HepG2 (cell line): Measurements from ENCODE around the gene UBL5. TPM values are rescaled to one million over a fixed set of nuclear protein-coding genes. Genes with fewer than 3 reads are reported as not detected.

Source experiments
- FOXO4 ChIP-seq: sonication (generic); formaldehyde crosslinking; conservative IDR thresholded peaks from 2 replicates; pipeline ENCODE4 v1.8.1; 2023; ENCODE audit warnings: missing genetic modification reagents
- GABPA ChIP-seq, 2 experiments: IDR thresholded peaks; 2 replicates each; pipeline ENCODE4 v1.6.1; 2011 to 2016; ENCODE audit warnings: low read depth in 2 of 2, low read length in 1 of 2, missing biosample characterization in 1 of 2, missing genetic modification characterization in 1 of 2
- HNRNPL ChIP-seq: fragments of 200-400 bp; formaldehyde crosslinking; IDR thresholded peaks from 2 replicates; pipeline ENCODE4 v1.6.1; 2017; ENCODE audit warnings: mild to moderate bottlenecking, low read depth, low read length
- KLF16 ChIP-seq, 2 experiments: sonication (generic) in 1 of 2; formaldehyde crosslinking in 1 of 2; IDR thresholded peaks; 2 replicates each; pipeline versions ENCODE4 v1.6.1 to v1.8.0; 2016 to 2023; ENCODE audit warnings: missing genetic modification reagents in 2 of 2, missing compliant biosample characterization in 1 of 2
- MBNL3 ChIP-seq: fragments of 250-450 bp; sonication (Bioruptor Pico); conservative IDR thresholded peaks from 2 replicates; pipeline ENCODE4 v1.8.0; 2022; ENCODE audit warnings: mild to moderate bottlenecking, inconsistent platforms
- NAIF1 ChIP-seq: sonication (generic); formaldehyde crosslinking; IDR thresholded peaks from 2 replicates; pipeline ENCODE4 v1.5.0; 2020; ENCODE audit warnings: mild to moderate bottlenecking, missing genetic modification reagents, borderline replicate concordance
- NFE2L2 ChIP-seq: fragments of 150-350 bp; IDR thresholded peaks from 2 replicates; pipeline ENCODE4 v1.6.1; 2014; ENCODE audit warnings: low read length
- YEATS2 ChIP-seq: sonication (generic); formaldehyde crosslinking; IDR thresholded peaks from 2 replicates; pipeline ENCODE4 v1.4.0; 2020; ENCODE audit warnings: missing genetic modification reagents, borderline replicate concordance
- ZBTB14 ChIP-seq: sonication (generic); formaldehyde crosslinking; IDR thresholded peaks from 2 replicates; pipeline ENCODE4 v1.4.0; 2020; ENCODE audit warnings: missing genetic modification reagents
- ZKSCAN8 ChIP-seq: IDR thresholded peaks from 2 replicates; pipeline ENCODE4 v1.6.1; 2016; ENCODE audit warnings: borderline replicate concordance, missing genetic modification reagents, missing compliant biosample characterization
- ZNF407 ChIP-seq: sonication (generic); formaldehyde crosslinking; IDR thresholded peaks from one replicate; pipeline ENCODE4 v1.5.1; 2020; ENCODE audit warnings: mild to moderate bottlenecking, missing genetic modification reagents; ENCODE audit errors: not compliant biosample characterization
- ZNF570 ChIP-seq: sonication (generic); formaldehyde crosslinking; IDR thresholded peaks from 2 replicates; pipeline ENCODE4 v1.4.0; 2020; ENCODE audit warnings: mild to moderate bottlenecking, missing genetic modification reagents, borderline replicate concordance
- ZNF777 ChIP-seq: sonication (generic); formaldehyde crosslinking; IDR thresholded peaks from 2 replicates; pipeline ENCODE4 v1.4.0; 2020; ENCODE audit warnings: missing genetic modification reagents
- polyA plus RNA-seq, 8 experiments: library from polyadenylated mRNA; depleted of rRNA in 3 of 8; stranded (reverse) in 7 of 8; unstranded in 1 of 8; fragments of >200 nt; fragmentation: Illumina TruSeq in 4 of 8; extraction: Trizol in 4 of 8; gene quantifications; 2 replicates each; pipeline versions ENCODE4 v1.2.1 to v1.2.3, GENCODE V29; 2011 to 2016; ENCODE audit warnings: low read depth in 4 of 8, missing spikeins in 1 of 8, mixed read lengths in 1 of 8; ENCODE audit not compliant: insufficient read depth in 1 of 8
- total RNA-seq, 5 experiments: library from RNA; depleted of rRNA; stranded (reverse); fragments of >200 nt; fragmentation: Illumina TruSeq; extraction: Trizol; gene quantifications; 2 replicates each; pipeline ENCODE4 v1.2.3, GENCODE V29; 2016; ENCODE audit warnings: low read depth in 1 of 5

Gene UBL5
- total and polyA plus RNA-seq, 2 of the 13 experiments (the other 11 are each of a cell fraction or from before 2014, with no cell fraction given): 373 to 487 TPM

- TF ChIP-seq FOXO4 (0 out of 2 replicates have a peak, but pooled peaks have one; percentile 78), NFE2L2 (no peak), MBNL3 (no peak), GABPA (IDR thresholded peaks at IDR 0.05; ENCODE audit: low read depth, low read length) (peak; percentile 97), GABPA (CRISPR knock-in tag; IDR thresholded peaks at IDR 0.05; ENCODE audit: low read depth) (peak; percentile 100), ZBTB14 (CRISPR knock-in tag) (no peak), YEATS2 (CRISPR knock-in tag) (peak; percentile 97), HNRNPL (no peak; the same call in 1 of the 2 replicates), ZNF570 (no peak), NAIF1 (CRISPR knock-in tag) (no peak), ZNF407 (CRISPR knock-in tag) (peak; percentile 18), ZKSCAN8 (CRISPR knock-in tag) (peak; percentile 23; the same call in 1 of the 2 replicates), ZNF777 (CRISPR knock-in tag) (peak; percentile 45; the same call in 1 of the 2 replicates), KLF16 (CRISPR knock-in tag; IDR thresholded peaks at IDR 0.05) (peak in 1 of 2 experiments; percentile 94; a peak in 2 of 4 replicates)
Measured at GRCh38 chr19:9827289-9828238, at the start of gene UBL5 (continued).
